ENCODE data around the gene COP1. TPM values are rescaled to one million over a fixed set of nuclear protein-coding genes. Genes with fewer than 3 reads are reported as not detected.

Gene COP1
- total RNA-seq, 1 donor: 74.7 TPM

DNA sequence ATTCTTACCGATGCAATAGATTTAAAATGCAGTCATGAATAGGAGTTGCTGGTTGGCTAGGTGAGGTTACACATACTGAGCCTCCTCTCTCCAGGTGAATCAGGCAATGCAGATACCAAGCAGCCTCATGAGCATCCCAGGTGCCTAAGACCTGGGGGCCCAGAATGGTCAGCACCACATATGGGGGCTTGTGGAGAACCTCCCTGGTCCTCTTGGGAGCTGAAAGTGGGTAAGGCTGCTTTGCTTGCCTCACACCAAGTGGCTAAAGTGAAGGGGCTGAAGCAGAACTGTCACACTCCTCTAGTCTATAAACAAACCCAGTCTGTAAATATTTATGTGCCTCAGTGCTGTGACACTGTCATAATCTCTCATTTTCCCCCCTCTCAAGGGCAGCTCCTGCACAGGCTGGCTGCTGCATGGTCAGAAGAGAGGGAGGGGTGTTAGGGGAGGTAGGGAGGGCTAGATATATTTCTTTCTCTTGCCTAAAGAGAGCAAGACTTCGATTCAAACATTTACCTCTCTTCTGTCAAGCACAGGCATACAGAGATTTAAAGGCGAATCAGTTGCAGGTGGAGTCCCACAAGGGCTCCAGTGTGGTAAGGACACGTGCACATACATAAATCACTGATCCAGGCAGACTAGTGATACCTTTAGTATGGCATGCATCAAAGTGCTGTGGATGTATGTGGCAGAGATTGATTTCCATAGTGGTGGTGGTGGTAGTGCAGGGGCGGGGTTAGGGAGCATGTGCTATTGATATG, 305.8 kb downstream of the COP1 start:
- H3K9me3 ChIP-seq (ENCODE audit: low read depth, low read length): no peaks in the 10 kb centered on the region
- H3K27me3 ChIP-seq (ENCODE audit: insufficient read depth, low read length): no peaks in the 10 kb centered on the region
- H3K4me1 ChIP-seq (ENCODE audit: insufficient read depth, low read length): no peaks in the 10 kb centered on the region
- H3K4me3 ChIP-seq (ENCODE audit: low read length): no peak overlapping the region

DNA sequence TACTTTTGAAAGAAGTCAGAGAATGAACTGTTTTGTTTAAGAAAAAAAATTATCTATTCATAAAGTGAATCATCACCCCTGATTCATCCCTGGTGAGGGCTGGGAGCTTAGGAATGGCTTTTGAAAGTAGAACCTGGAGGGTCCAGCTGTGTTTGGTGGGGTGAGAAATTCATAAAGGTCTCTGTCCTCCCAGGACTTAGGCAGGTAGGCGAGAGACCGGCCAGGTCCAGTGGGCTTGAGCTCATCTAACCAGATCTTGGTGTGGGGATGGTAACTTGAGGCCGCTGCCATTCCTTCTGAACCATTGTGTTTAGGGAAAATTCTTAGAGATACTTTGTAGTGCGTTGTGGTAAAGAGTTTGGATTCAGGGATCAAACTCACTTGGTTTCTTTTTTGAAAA, 306.9 kb downstream of the COP1 start:
- no peaks in the 10 kb centered on the region for H3K4me1 ChIP-seq (ENCODE audit: insufficient read depth, low read length)
- H3K4me3 ChIP-seq (ENCODE audit: low read length): no peak overlapping the region
- no peaks in the 10 kb centered on the region for H3K9me3 ChIP-seq (ENCODE audit: low read depth, low read length)
- H3K27me3 ChIP-seq (ENCODE audit: insufficient read depth, low read length): no peaks in the 10 kb centered on the region

DNA sequence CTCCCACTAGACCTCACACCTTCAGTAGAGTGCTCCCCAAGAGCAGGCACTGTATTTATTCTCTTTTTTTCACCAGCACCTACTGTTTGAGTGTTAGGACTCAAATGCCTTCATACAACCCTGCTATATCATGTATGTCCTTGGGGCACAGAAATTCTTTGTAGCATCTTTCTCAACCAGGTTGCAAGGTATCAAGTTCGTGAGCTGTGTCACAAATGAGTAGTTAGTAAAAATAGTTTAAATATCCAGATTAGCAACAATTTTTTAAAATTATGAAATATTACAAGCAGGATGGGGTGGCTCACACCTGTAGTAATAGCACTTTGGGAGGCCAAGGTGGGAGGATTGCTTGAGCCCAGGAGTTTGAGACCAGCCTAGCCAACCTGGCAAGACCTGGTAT, 311.1 kb downstream of the COP1 start:
- no peaks in the 10 kb centered on the region for H3K4me1 ChIP-seq (ENCODE audit: insufficient read depth, low read length)
- no peaks in the 10 kb centered on the region for H3K9me3 ChIP-seq (ENCODE audit: low read depth, low read length)
- H3K27me3 ChIP-seq (ENCODE audit: insufficient read depth, low read length): no peaks in the 10 kb centered on the region
- no peak overlapping the region for H3K4me3 ChIP-seq (ENCODE audit: low read length)
